Stimulated activated CD8-positive, alpha-beta memory T cell treated with anti-CD3 and anti-CD28 coated beads, Interleukin-15, amount 100 ng/mL, for 4 hours (primary cell): Measurements from ENCODE around the gene C16orf89.

Experiments used
- DNase-seq, 2 donors: peaks; one replicate each; pipeline ENCODE4 v3.0.0-alpha.2; 2020; ENCODE audit warnings: low read depth in 2 of 2

The C16orf89 gene

DNA sequence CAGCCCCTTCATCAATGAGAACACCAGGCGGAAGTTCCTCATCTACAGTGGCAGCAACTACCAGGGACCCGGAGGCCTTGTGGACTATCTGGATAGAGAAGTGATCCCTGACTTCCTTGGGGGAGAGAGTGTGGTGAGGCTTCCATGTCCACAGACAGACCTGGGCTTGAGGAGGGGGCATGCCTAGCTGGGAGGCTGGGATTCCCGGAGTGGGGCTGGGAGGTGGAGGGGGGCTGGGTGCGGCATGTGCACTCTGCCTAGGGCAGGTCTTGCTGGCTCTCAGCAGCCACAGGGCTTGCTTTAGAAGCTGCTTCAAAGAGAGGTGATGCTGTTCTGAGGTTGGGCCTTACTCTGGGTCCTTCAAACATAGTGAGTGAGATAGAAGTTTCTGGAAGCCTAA, 59.8 kb downstream of the C16orf89 start:
- no peak for DNase-seq

DNA sequence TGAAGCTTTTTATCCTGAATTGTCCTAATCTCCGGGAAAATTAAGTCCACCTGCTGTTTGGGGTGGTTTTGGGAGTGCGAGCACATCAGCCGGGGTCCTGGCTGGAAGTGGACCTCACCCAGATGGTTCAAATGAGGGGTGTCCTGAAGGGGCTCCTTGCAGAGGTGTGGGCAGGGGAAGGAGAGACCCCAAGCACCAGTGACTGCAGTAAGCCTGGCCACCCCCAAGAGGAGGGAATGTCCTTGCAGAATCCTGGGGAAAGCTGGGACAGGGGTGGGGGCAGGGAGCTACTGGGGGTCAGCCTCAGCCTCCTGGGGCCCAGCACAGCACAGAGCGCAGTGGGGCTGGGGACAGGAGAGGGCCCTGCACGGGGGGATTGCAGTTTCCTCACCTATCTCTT, 61.4 kb downstream of the C16orf89 start:
- DNase-seq = no peak

DNA sequence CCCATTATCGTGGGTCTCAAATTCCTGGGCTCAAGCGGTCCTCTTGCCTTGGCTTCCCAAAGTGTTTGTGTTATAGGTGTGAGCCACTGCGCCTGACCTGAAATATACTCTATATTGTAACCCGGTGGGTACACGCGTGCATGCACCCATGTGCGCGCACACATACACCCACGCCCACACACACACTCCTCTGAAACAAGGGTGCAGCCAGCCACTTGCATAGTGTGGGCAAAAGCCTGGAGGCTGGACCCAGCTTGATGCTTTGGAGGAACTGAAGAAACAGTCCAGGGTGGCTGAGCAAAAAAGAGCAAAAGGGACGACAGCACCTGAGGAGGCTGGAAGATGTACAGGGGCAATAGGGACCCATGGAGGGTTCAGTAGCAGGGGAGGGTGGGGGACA, 61.9 kb downstream of the C16orf89 start:
- DNase-seq = no peak

DNA sequence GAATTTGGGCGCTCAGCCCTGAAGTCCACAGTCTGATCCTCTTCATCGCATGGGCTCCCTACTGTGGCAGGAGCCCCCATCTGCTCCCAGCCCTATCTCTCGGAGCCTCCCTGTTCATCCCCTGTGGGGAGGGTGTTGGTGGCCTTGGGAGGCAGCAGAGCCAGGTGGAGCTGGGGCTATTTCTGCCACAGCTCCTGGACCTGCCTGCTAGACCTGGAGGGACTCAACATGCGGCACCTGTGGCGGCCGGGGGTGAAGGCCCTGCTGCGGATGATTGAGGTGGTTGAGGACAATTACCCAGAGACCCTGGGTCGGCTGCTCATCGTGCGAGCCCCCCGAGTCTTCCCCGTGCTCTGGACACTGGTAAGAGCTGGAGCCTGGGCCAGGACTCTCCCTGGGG, 62.5 kb downstream of the C16orf89 start:
- no peak for DNase-seq

DNA sequence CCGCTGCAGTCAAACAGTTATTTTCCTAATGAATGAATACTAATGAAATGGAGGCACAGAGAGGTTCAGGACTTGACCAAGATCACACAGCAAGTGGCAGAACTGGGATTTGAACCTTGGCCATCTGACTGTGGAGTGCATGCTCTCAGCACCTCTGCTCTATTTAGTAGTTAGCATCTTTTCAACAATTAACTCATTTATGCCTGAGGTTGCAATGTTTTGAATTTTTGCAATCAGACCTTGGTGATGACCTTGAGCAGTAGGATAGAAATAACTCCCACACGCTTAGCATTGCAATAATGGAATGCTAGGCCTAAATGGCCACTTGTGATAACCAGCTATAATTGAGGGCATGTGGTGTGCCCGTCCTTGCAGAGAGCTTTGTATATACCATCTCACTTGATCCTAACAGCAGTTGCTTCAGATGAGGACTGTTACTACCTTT, 63.0 kb downstream of the C16orf89 start:
- DNase-seq = no peak

DNA sequence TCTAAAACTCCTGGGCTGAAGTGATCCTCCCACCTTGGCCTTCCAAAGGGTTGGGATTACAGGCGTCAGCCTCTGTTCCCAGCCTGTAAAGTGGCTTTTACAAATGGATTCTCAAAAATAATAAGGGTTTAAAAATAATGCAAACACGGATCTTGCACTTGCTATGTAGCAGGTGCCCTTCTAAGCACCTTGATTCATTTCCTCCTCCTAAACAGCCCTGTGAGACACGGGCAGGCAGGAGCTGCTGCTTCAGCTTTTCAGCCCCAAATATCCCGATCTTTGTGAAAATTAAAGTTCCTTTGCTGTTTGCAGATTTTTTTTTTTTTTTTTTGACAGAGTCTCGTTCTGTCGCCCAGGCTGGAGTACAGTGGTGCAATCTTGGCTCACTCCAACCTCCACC, 63.8 kb downstream of the C16orf89 start:
- DNase-seq = no peak

DNA sequence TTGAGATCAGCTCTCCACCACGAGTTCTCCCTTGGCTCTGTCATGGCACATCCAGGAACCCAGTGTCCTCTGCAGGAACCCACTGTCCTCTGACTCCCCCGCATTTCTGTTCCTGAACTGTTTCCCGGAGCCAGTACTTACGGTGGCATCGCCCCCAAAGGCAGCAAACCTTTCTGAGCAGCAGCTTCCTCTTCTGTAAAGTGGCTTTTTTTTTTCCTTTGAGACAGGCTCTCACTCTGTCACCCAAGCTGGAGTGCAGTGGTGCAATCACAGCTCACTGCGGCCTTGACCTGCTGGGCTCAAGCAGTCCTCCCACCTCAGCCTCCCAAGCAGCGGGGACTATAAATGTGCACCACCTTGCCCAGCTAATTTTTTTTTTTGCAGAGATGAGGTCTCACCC, 64.2 kb downstream of the C16orf89 start:
- no peak for DNase-seq

DNA sequence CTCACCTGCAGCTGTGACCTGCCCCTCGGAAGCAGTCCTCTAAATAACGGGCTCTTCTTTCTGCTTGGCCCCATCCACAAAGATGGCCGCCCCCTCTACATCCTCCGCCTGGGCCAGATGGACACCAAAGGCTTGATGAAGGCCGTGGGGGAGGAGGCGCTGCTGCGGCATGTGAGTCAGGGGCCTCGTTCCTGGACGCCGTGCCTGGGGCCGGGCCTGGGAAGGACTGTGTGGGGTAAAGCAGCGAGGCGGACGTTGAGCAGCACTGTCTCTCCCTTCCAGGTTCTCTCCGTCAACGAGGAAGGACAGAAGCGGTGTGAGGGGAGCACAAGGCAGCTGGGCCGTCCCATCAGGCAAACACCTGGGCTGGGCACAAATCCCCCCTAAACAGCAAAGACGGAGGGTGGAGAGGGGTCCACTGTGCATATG, 65.2 kb downstream of the C16orf89 start:
- no peak for DNase-seq

DNA sequence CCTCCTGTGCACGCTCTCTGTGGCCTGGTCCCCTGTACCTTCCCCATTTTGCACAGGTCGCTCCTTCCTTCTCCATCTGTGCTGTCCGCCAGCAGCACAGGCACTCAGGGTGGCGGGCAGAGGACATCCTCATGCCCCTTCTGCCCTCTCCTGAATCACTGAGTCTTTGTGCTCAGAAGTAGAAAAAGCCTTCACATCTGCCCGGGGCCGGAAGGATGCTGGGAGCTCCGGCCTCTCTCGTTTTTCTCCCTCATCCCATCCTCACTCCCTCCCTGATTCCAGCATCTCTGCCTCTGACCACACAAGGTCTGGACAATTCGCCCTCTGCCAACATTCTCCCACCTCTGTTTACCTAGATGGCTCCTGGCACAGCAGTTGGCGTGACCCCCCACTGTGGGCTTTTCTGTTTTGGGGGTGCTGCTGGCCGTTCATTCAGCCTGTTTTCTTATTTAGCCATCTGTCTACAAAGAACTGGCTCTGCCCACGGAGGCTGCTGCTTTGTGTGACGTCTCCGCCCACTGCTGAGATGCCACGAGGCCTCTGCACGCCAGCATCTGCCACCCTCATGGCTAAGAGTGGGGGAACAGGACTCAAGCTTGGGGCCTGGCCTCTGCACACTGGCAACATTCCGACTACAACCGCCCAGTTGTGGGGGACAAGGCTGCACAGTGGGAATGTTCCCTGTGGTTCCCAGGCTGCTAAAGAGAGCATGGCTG, 70.9 kb downstream of the C16orf89 start:
- DNase-seq = no peak
